Memory B cell (primary cell): Measurements from ENCODE around the gene ITPK1.

Experiments used
- ATAC-seq: fragments of 150-1000 bp; cut with Tn5 transposase; 2 replicates; pipeline ENCODE4 v1.10.0; 2021; ENCODE audit warnings: low read depth, mild to moderate bottlenecking, moderate library complexity
- DNase-seq, 2 donors: peaks; one replicate each; pipeline ENCODE4 v3.0.0; 2022; ENCODE audit warnings: low spot score in 2 of 2
- H3K27ac Mint-ChIP-seq: one replicate; pipeline ENCODE4 v1.8.0; 2022; ENCODE audit warnings: mild to moderate bottlenecking, moderate library complexity, mixed read lengths
- H3K27me3 Mint-ChIP-seq: one replicate; pipeline ENCODE4 v1.8.0; 2022; ENCODE audit warnings: mixed read lengths
- H3K36me3 Mint-ChIP-seq: one replicate; pipeline ENCODE4 v1.8.0; 2022; ENCODE audit warnings: mild to moderate bottlenecking, mixed read lengths
- H3K4me1 Mint-ChIP-seq: one replicate; pipeline ENCODE4 v1.8.0; 2022; ENCODE audit warnings: mixed read lengths
- H3K4me3 Mint-ChIP-seq: one replicate; pipeline ENCODE4 v1.8.0; 2022; ENCODE audit warnings: mild to moderate bottlenecking, moderate library complexity, mixed read lengths
- H3K9me3 Mint-ChIP-seq: one replicate; pipeline ENCODE4 v1.8.0; 2022; ENCODE audit warnings: mixed read lengths

Gene ITPK1

GRCh38 chr14:92897922-92898565 is 217.7 kb downstream of the ITPK1 start:
- H3K4me1 Mint-ChIP-seq = no peaks in the 10 kb centered on the region
- DNase-seq (no peak), ATAC-seq (no peak)
- H3K9me3 Mint-ChIP-seq = no peaks in the 10 kb centered on the region
- H3K27me3 Mint-ChIP-seq = peaks cover 18% of the 10 kb centered on the region
- no peak overlapping the region for H3K27ac Mint-ChIP-seq
- no peak overlapping the region for H3K4me3 Mint-ChIP-seq
- no peaks in the 10 kb centered on the region for H3K36me3 Mint-ChIP-seq

GRCh38 chr14:92895352-92895878 is 220.3 kb downstream of the ITPK1 start:
- no peak for ATAC-seq
- Mint-ChIP-seq H3K27me3 (peaks cover 10% of the 10 kb centered on the region), H3K36me3 (no peaks in the 10 kb centered on the region), H3K4me1 (no peaks in the 10 kb centered on the region), H3K9me3 (no peaks in the 10 kb centered on the region), H3K4me3 (no peak overlapping the region), H3K27ac (no peak overlapping the region)
- no peak for DNase-seq

GRCh38 chr14:92892589-92892988 is 223.1 kb downstream of the ITPK1 start:
- no peak overlapping the region for H3K27ac Mint-ChIP-seq

GRCh38 chr14:92890830-92891588 is 224.7 kb downstream of the ITPK1 start:
- H3K36me3 Mint-ChIP-seq = no peaks in the 10 kb centered on the region
- H3K27me3 Mint-ChIP-seq = peaks cover 14% of the 10 kb centered on the region
- no peak for DNase-seq
- no peak overlapping the region for H3K27ac Mint-ChIP-seq
- H3K9me3 Mint-ChIP-seq = peaks cover 5% of the 10 kb centered on the region
- no peak for ATAC-seq
- H3K4me3 Mint-ChIP-seq = no peak overlapping the region
- no peaks in the 10 kb centered on the region for H3K4me1 Mint-ChIP-seq

More at GRCh38 chr14:92892589-92892988, 223.1 kb downstream of the ITPK1 start:
- DNase-seq (no peak), ATAC-seq (no peak)
- peaks cover 17% of the 10 kb centered on the region for H3K27me3 Mint-ChIP-seq
- H3K9me3 Mint-ChIP-seq = peaks cover 2% of the 10 kb centered on the region
- H3K36me3 Mint-ChIP-seq = no peaks in the 10 kb centered on the region
- H3K4me1 Mint-ChIP-seq = no peaks in the 10 kb centered on the region
- H3K4me3 Mint-ChIP-seq = no peak overlapping the region

GRCh38 chr14:92888896-92889295 is 226.8 kb downstream of the ITPK1 start:
- Mint-ChIP-seq H3K27me3 (peaks cover 20% of the 10 kb centered on the region), H3K27ac (no peak overlapping the region), H3K36me3 (peaks cover 1% of the 10 kb centered on the region), H3K4me1 (no peaks in the 10 kb centered on the region), H3K4me3 (no peak overlapping the region), H3K9me3 (peaks cover 7% of the 10 kb centered on the region)
- DNase-seq (no peak), ATAC-seq (no peak)

GRCh38 chr14:92887157-92887556 is 228.6 kb downstream of the ITPK1 start:
- H3K4me1 Mint-ChIP-seq = no peaks in the 10 kb centered on the region
- DNase-seq (no peak), ATAC-seq (no peak)
- H3K27me3 Mint-ChIP-seq = peaks cover 20% of the 10 kb centered on the region
- peaks cover 7% of the 10 kb centered on the region for H3K9me3 Mint-ChIP-seq
- H3K36me3 Mint-ChIP-seq = peaks cover 1% of the 10 kb centered on the region
- no peak overlapping the region for H3K4me3 Mint-ChIP-seq
- no peak overlapping the region for H3K27ac Mint-ChIP-seq
